Skin epidermis (tissue), 12 donors: ENCODE results near the gene RASAL1.

ENCODE experiments used
- H3K27ac ChIP-seq, 21 experiments: fragments of 200-600 bp; sonication (generic) in 11 of 21; one replicate each; pipeline ENCODE4 v1.5.0; 2020; ENCODE audit warnings: mild to moderate bottlenecking in 3 of 21, inconsistent platforms in 2 of 21, moderate library complexity in 2 of 21
- H3K4me3 ChIP-seq, 7 experiments: fragments of 200-600 bp; sonication (generic) in 2 of 7; one replicate each; pipeline ENCODE4 v1.5.0; 2020; ENCODE audit warnings: inconsistent platforms in 2 of 7, mild to moderate bottlenecking in 2 of 7, moderate library complexity in 1 of 7

Gene RASAL1

GRCh38 chr12:113162102-113163029 lies 26.8 kb upstream of the RASAL1 start:
- Histone ChIP-seq H3K4me3 (no peak overlapping the region), H3K27ac (no peak overlapping the region)

- Histone ChIP-seq H3K27ac (no peak overlapping the region), H3K4me3 (no peak overlapping the region)
Measured at GRCh38 chr12:113161415-113162016, 26.0 kb upstream of the RASAL1 start.

- H3K4me3 ChIP-seq, result no peak overlapping the region
- H3K27ac ChIP-seq, result no peak overlapping the region
Measured at GRCh38 chr12:113159937-113160336, 24.4 kb upstream of the RASAL1 start.

- Histone ChIP-seq H3K27ac (no peak overlapping the region), H3K4me3 (no peak overlapping the region)
Measured at GRCh38 chr12:113158439-113159203, 23.1 kb upstream of the RASAL1 start.

- no peak overlapping the region for H3K27ac ChIP-seq
- H3K4me3 ChIP-seq, result no peak overlapping the region
Measured at GRCh38 chr12:113157218-113157859, 21.8 kb upstream of the RASAL1 start.

GRCh38 chr12:113155646-113156045 lies 20.1 kb upstream of the RASAL1 start:
- Histone ChIP-seq H3K27ac (no peak overlapping the region), H3K4me3 (no peak overlapping the region)

GRCh38 chr12:113155060-113155459 lies 19.5 kb upstream of the RASAL1 start:
- Histone ChIP-seq H3K4me3 (no peak overlapping the region), H3K27ac (no peak overlapping the region)

- Histone ChIP-seq H3K4me3 (peak overlapping the region in 3 of 7 experiments; percentile 10 to 21 (median 21)), H3K27ac (peak overlapping the region in 1 of 21 experiments; percentile 6)
Measured at GRCh38 chr12:113154351-113154973, 18.9 kb upstream of the RASAL1 start.

GRCh38 chr12:113152835-113153814 lies 17.6 kb upstream of the RASAL1 start:
- Histone ChIP-seq H3K27ac (peak overlapping the region in 8 of 21 experiments; percentile 3 to 51 (median 30)), H3K4me3 (peak overlapping the region; percentile 25 to 46 (median 29))

- Histone ChIP-seq H3K4me3 (peak overlapping the region in 5 of 7 experiments; percentile 25 to 46 (median 35)), H3K27ac (no peak overlapping the region)
Measured at GRCh38 chr12:113152196-113152834, 16.8 kb upstream of the RASAL1 start.

GRCh38 chr12:113151655-113152054 lies 16.1 kb upstream of the RASAL1 start:
- Histone ChIP-seq H3K27ac (no peak overlapping the region), H3K4me3 (no peak overlapping the region)

- Histone ChIP-seq H3K4me3 (no peak within 1 kb of the TSS), H3K27ac (peak within 1 kb of the TSS in 5 of 21 experiments; percentile 19 to 69 (median 23))
Measured at GRCh38 chr12:113149361-113150150, 14.0 kb upstream of the RASAL1 start, which contains the start of gene CFAP73. TSS of gene CFAP73 (plus strand) at chr12:113149724. CDS start at chr12:113149858, 134 bp downstream.

- Histone ChIP-seq H3K4me3 (no peak overlapping the region), H3K27ac (no peak overlapping the region)
Measured at GRCh38 chr12:113146999-113147398, 11.4 kb upstream of the RASAL1 start.

- H3K27ac ChIP-seq, result no peak overlapping the region
Measured at GRCh38 chr12:113145720-113146551, 10.4 kb upstream of the RASAL1 start.

GRCh38 chr12:113144806-113145205 lies 9.2 kb upstream of the RASAL1 start:
- Histone ChIP-seq H3K27ac (no peak overlapping the region), H3K4me3 (no peak overlapping the region)

More at GRCh38 chr12:113145720-113146551, 10.4 kb upstream of the RASAL1 start:
- no peak overlapping the region for H3K4me3 ChIP-seq

GRCh38 chr12:113143959-113144358 lies 8.4 kb upstream of the RASAL1 start:
- Histone ChIP-seq H3K27ac (peak overlapping the region in 2 of 21 experiments; percentile 66), H3K4me3 (no peak overlapping the region)
